KOPT-K1 (cell line): ENCODE results near the gene CD69.
"Not testable (repeated sequence)": the region's sequence is repeated elsewhere in the genome, so short reads cannot be mapped to it uniquely, and the experiment has no call there.

ENCODE experiments used
- H3K27ac ChIP-seq: fragments of 200-600 bp; sonication (generic); 2 replicates; pipeline ENCODE4 v1.5.1; 2016; ENCODE audit warnings: antibody characterized with exemption, mild to moderate bottlenecking, low read depth, low read length; ENCODE audit not compliant: poor library complexity, severe bottlenecking
- H3K36me3 ChIP-seq: fragments of 200-600 bp; sonication (generic); 2 replicates; pipeline ENCODE4 v1.5.1; 2017; ENCODE audit warnings: antibody characterized with exemption, mild to moderate bottlenecking, low read length, moderate library complexity; ENCODE audit not compliant: insufficient read depth
- H3K9me3 ChIP-seq: fragments of 200-600 bp; sonication (generic); 2 replicates; pipeline ENCODE4 v1.5.1; 2017; ENCODE audit warnings: antibody characterized with exemption, low read length, mild to moderate bottlenecking; ENCODE audit not compliant: insufficient read depth, poor library complexity, severe bottlenecking

Gene CD69

GRCh38 chr12:9725213-9725870 is 35.4 kb downstream of the CD69 start:
- H3K27ac ChIP-seq = no peak overlapping the region
- no peaks in the 10 kb centered on the region for H3K9me3 ChIP-seq
- H3K36me3 ChIP-seq = no peaks in the 10 kb centered on the region

GRCh38 chr12:9724023-9724422 is 36.7 kb downstream of the CD69 start:
- Histone ChIP-seq H3K27ac (no peak overlapping the region), H3K36me3 (no peaks in the 10 kb centered on the region), H3K9me3 (no peaks in the 10 kb centered on the region)

- no peak overlapping the region for H3K27ac ChIP-seq
- H3K36me3 ChIP-seq = no peaks in the 10 kb centered on the region
- H3K9me3 ChIP-seq = no peaks in the 10 kb centered on the region
These were observed 39.2 kb downstream of the CD69 start for GRCh38 chr12:9721394-9722092.

GRCh38 chr12:9719790-9720189 is 40.9 kb downstream of the CD69 start:
- no peaks in the 10 kb centered on the region for H3K36me3 ChIP-seq
- H3K27ac ChIP-seq = no peak overlapping the region
- no peaks in the 10 kb centered on the region for H3K9me3 ChIP-seq

- Histone ChIP-seq H3K27ac (no peak overlapping the region), H3K36me3 (no peaks in the 10 kb centered on the region), H3K9me3 (no peaks in the 10 kb centered on the region)
These were observed 41.7 kb downstream of the CD69 start for GRCh38 chr12:9718968-9719367.

- no peaks in the 10 kb centered on the region for H3K9me3 ChIP-seq
- H3K27ac ChIP-seq = no peak overlapping the region
- no peaks in the 10 kb centered on the region for H3K36me3 ChIP-seq
These were observed 43.4 kb downstream of the CD69 start for GRCh38 chr12:9717070-9717925.

- not testable (repeated sequence) for H3K36me3 ChIP-seq, H3K27ac ChIP-seq, H3K9me3 ChIP-seq
These were observed 47.6 kb downstream of the CD69 start for GRCh38 chr12:9713032-9713558.

GRCh38 chr12:9711664-9712063 is 49.0 kb downstream of the CD69 start:
- H3K27ac ChIP-seq = no peak overlapping the region
- no peaks in the 10 kb centered on the region for H3K36me3 ChIP-seq
- H3K9me3 ChIP-seq = no peaks in the 10 kb centered on the region

- Histone ChIP-seq H3K27ac (no peak overlapping the region), H3K9me3 (no peaks in the 10 kb centered on the region), H3K36me3 (no peaks in the 10 kb centered on the region)
These were observed 49.9 kb downstream of the CD69 start for GRCh38 chr12:9710584-9711375.

GRCh38 chr12:9708853-9709252 is 51.8 kb downstream of the CD69 start:
- Histone ChIP-seq H3K27ac (no peak overlapping the region), H3K9me3 (no peaks in the 10 kb centered on the region), H3K36me3 (no peaks in the 10 kb centered on the region)

GRCh38 chr12:9707864-9708808 is 52.6 kb downstream of the CD69 start:
- no peaks in the 10 kb centered on the region for H3K9me3 ChIP-seq
- H3K36me3 ChIP-seq = no peaks in the 10 kb centered on the region
- H3K27ac ChIP-seq = peak overlapping the region; percentile 53

- Histone ChIP-seq H3K36me3 (no peaks in the 10 kb centered on the region), H3K9me3 (no peaks in the 10 kb centered on the region), H3K27ac (peak overlapping the region; percentile 53)
These were observed 53.3 kb downstream of the CD69 start for GRCh38 chr12:9707356-9707755.

- H3K36me3 ChIP-seq = no peaks in the 10 kb centered on the region
- H3K9me3 ChIP-seq = no peaks in the 10 kb centered on the region
- H3K27ac ChIP-seq = no peak overlapping the region
These were observed 54.5 kb downstream of the CD69 start for GRCh38 chr12:9706086-9706685.
